ENCODE results near the gene ZBTB7A.

The ZBTB7A gene

GRCh38 chr19:4083677-4084546, 17.2 kb upstream of the ZBTB7A start:
- Histone ChIP-seq H3K4me3 (ENCODE audit: low read length in 2 of 2) (peak overlapping the region; percentile 26 to 37), H3K36me3 (ENCODE audit: control insufficient read depth in 2 of 2, insufficient read depth in 2 of 2, low read length in 2 of 2) (no peaks in the 10 kb centered on the region), H3K9me3 (ENCODE audit: control insufficient read depth in 2 of 2, low read length in 2 of 2) (no peaks in the 10 kb centered on the region), H3K27ac (ENCODE audit: low read depth in 2 of 2, low read length in 2 of 2) (peak overlapping the region; percentile 77 to 78), H3K27me3 (ENCODE audit: control insufficient read depth in 2 of 2, insufficient read depth in 2 of 2, low read length in 2 of 2) (no peaks in the 10 kb centered on the region), H3K9ac (ENCODE audit: low read depth in 1 of 2, low read length in 2 of 2) (peak overlapping the region; percentile 68 to 74), H3K4me1 (ENCODE audit: control insufficient read depth in 2 of 2, insufficient read depth in 2 of 2, low read length in 2 of 2) (peaks cover 23 to 32% of the 10 kb centered on the region in 2 donors)

GRCh38 chr19:4082172-4082571, 15.5 kb upstream of the ZBTB7A start:
- Histone ChIP-seq H3K36me3 (ENCODE audit: control insufficient read depth in 2 of 2, insufficient read depth in 2 of 2, low read length in 2 of 2) (no peaks in the 10 kb centered on the region), H3K4me1 (ENCODE audit: control insufficient read depth in 2 of 2, insufficient read depth in 2 of 2, low read length in 2 of 2) (peaks cover 25 to 43% of the 10 kb centered on the region in 2 donors), H3K9ac (ENCODE audit: low read depth in 1 of 2, low read length in 2 of 2) (no peak overlapping the region), H3K9me3 (ENCODE audit: control insufficient read depth in 2 of 2, low read length in 2 of 2) (no peaks in the 10 kb centered on the region), H3K27ac (ENCODE audit: low read depth in 2 of 2, low read length in 2 of 2) (peak overlapping the region in 1 of 2 donors; percentile 52), H3K4me3 (ENCODE audit: low read length in 2 of 2) (no peak overlapping the region), H3K27me3 (ENCODE audit: control insufficient read depth in 2 of 2, insufficient read depth in 2 of 2, low read length in 2 of 2) (no peaks in the 10 kb centered on the region)

GRCh38 chr19:4081441-4082129, 14.9 kb upstream of the ZBTB7A start:
- Histone ChIP-seq H3K27me3 (ENCODE audit: control insufficient read depth in 2 of 2, insufficient read depth in 2 of 2, low read length in 2 of 2) (no peaks in the 10 kb centered on the region), H3K4me1 (ENCODE audit: control insufficient read depth in 2 of 2, insufficient read depth in 2 of 2, low read length in 2 of 2) (peaks cover 25 to 39% of the 10 kb centered on the region in 2 donors), H3K36me3 (ENCODE audit: control insufficient read depth in 2 of 2, insufficient read depth in 2 of 2, low read length in 2 of 2) (no peaks in the 10 kb centered on the region), H3K9ac (ENCODE audit: low read depth in 1 of 2, low read length in 2 of 2) (no peak overlapping the region), H3K9me3 (ENCODE audit: control insufficient read depth in 2 of 2, low read length in 2 of 2) (no peaks in the 10 kb centered on the region), H3K4me3 (ENCODE audit: low read length in 2 of 2) (no peak overlapping the region), H3K27ac (ENCODE audit: low read depth in 2 of 2, low read length in 2 of 2) (peak overlapping the region in 1 of 2 donors; percentile 52)

- H3K9me3 ChIP-seq (ENCODE audit: control insufficient read depth in 2 of 2, low read length in 2 of 2), result no peaks in the 10 kb centered on the region
- no peaks in the 10 kb centered on the region for H3K36me3 ChIP-seq (ENCODE audit: control insufficient read depth in 2 of 2, insufficient read depth in 2 of 2, low read length in 2 of 2)
- H3K4me3 ChIP-seq (ENCODE audit: low read length in 2 of 2), result no peak overlapping the region
- no peak overlapping the region for H3K9ac ChIP-seq (ENCODE audit: low read depth in 1 of 2, low read length in 2 of 2)
- H3K27ac ChIP-seq (ENCODE audit: low read depth in 2 of 2, low read length in 2 of 2), result no peak overlapping the region
- H3K4me1 ChIP-seq (ENCODE audit: control insufficient read depth in 2 of 2, insufficient read depth in 2 of 2, low read length in 2 of 2), result peaks cover 20 to 34% of the 10 kb centered on the region in 2 donors
- H3K27me3 ChIP-seq (ENCODE audit: control insufficient read depth in 2 of 2, insufficient read depth in 2 of 2, low read length in 2 of 2), result no peaks in the 10 kb centered on the region
These were observed 13.8 kb upstream of the ZBTB7A start for GRCh38 chr19:4080473-4080872.

- Histone ChIP-seq H3K4me3 (ENCODE audit: low read length in 2 of 2) (peak overlapping the region; percentile 72 to 73), H3K4me1 (ENCODE audit: control insufficient read depth in 2 of 2, insufficient read depth in 2 of 2, low read length in 2 of 2) (peaks cover 9 to 21% of the 10 kb centered on the region in 2 donors), H3K27ac (ENCODE audit: low read depth in 2 of 2, low read length in 2 of 2) (peak overlapping the region; percentile 91 to 95), H3K27me3 (ENCODE audit: control insufficient read depth in 2 of 2, insufficient read depth in 2 of 2, low read length in 2 of 2) (no peaks in the 10 kb centered on the region), H3K9me3 (ENCODE audit: control insufficient read depth in 2 of 2, low read length in 2 of 2) (no peaks in the 10 kb centered on the region), H3K36me3 (ENCODE audit: control insufficient read depth in 2 of 2, insufficient read depth in 2 of 2, low read length in 2 of 2) (no peaks in the 10 kb centered on the region), H3K9ac (ENCODE audit: low read depth in 1 of 2, low read length in 2 of 2) (peak overlapping the region; percentile 63 to 68)
These were observed 11.3 kb upstream of the ZBTB7A start for GRCh38 chr19:4077800-4078684.

- no peaks in the 10 kb centered on the region for H3K9me3 ChIP-seq (ENCODE audit: control insufficient read depth in 2 of 2, low read length in 2 of 2)
- H3K4me1 ChIP-seq (ENCODE audit: control insufficient read depth in 2 of 2, insufficient read depth in 2 of 2, low read length in 2 of 2), result peaks cover 9 to 21% of the 10 kb centered on the region in 2 donors
- H3K4me3 ChIP-seq (ENCODE audit: low read length in 2 of 2), result no peak overlapping the region
- H3K27ac ChIP-seq (ENCODE audit: low read depth in 2 of 2, low read length in 2 of 2), result peak overlapping the region; percentile 91 to 95
- no peaks in the 10 kb centered on the region for H3K36me3 ChIP-seq (ENCODE audit: control insufficient read depth in 2 of 2, insufficient read depth in 2 of 2, low read length in 2 of 2)
- H3K27me3 ChIP-seq (ENCODE audit: control insufficient read depth in 2 of 2, insufficient read depth in 2 of 2, low read length in 2 of 2), result no peaks in the 10 kb centered on the region
- no peak overlapping the region for H3K9ac ChIP-seq (ENCODE audit: low read depth in 1 of 2, low read length in 2 of 2)
These were observed 10.3 kb upstream of the ZBTB7A start for GRCh38 chr19:4077007-4077374.

GRCh38 chr19:4075373-4075772, 8.7 kb upstream of the ZBTB7A start:
- H3K4me3 ChIP-seq (ENCODE audit: low read length in 2 of 2), result no peak overlapping the region
- H3K4me1 ChIP-seq (ENCODE audit: control insufficient read depth in 2 of 2, insufficient read depth in 2 of 2, low read length in 2 of 2), result peaks cover 9 to 19% of the 10 kb centered on the region in 2 donors
- no peaks in the 10 kb centered on the region for H3K9me3 ChIP-seq (ENCODE audit: control insufficient read depth in 2 of 2, low read length in 2 of 2)
- no peak overlapping the region for H3K9ac ChIP-seq (ENCODE audit: low read depth in 1 of 2, low read length in 2 of 2)
- H3K27me3 ChIP-seq (ENCODE audit: control insufficient read depth in 2 of 2, insufficient read depth in 2 of 2, low read length in 2 of 2), result no peaks in the 10 kb centered on the region
- no peaks in the 10 kb centered on the region for H3K36me3 ChIP-seq (ENCODE audit: control insufficient read depth in 2 of 2, insufficient read depth in 2 of 2, low read length in 2 of 2)
- no peak overlapping the region for H3K27ac ChIP-seq (ENCODE audit: low read depth in 2 of 2, low read length in 2 of 2)

GRCh38 chr19:4071610-4072009, 4.9 kb upstream of the ZBTB7A start:
- H3K9ac ChIP-seq (ENCODE audit: low read depth in 1 of 2, low read length in 2 of 2), result no peak overlapping the region

GRCh38 chr19:4069331-4069959, 2.7 kb upstream of the ZBTB7A start:
- H3K4me3 ChIP-seq (ENCODE audit: low read length in 2 of 2), result no peak overlapping the region
- H3K36me3 ChIP-seq (ENCODE audit: control insufficient read depth in 2 of 2, insufficient read depth in 2 of 2, low read length in 2 of 2), result no peaks in the 10 kb centered on the region
- no peak overlapping the region for H3K27ac ChIP-seq (ENCODE audit: low read depth in 2 of 2, low read length in 2 of 2)
- no peak overlapping the region for H3K9ac ChIP-seq (ENCODE audit: low read depth in 1 of 2, low read length in 2 of 2)
- peaks cover 9 to 11% of the 10 kb centered on the region in 2 donors for H3K4me1 ChIP-seq (ENCODE audit: control insufficient read depth in 2 of 2, insufficient read depth in 2 of 2, low read length in 2 of 2)
- no peaks in the 10 kb centered on the region for H3K9me3 ChIP-seq (ENCODE audit: control insufficient read depth in 2 of 2, low read length in 2 of 2)
- H3K27me3 ChIP-seq (ENCODE audit: control insufficient read depth in 2 of 2, insufficient read depth in 2 of 2, low read length in 2 of 2), result no peaks in the 10 kb centered on the region

More at GRCh38 chr19:4071610-4072009, 4.9 kb upstream of the ZBTB7A start:
- Histone ChIP-seq H3K4me3 (ENCODE audit: low read length in 2 of 2) (no peak overlapping the region), H3K4me1 (ENCODE audit: control insufficient read depth in 2 of 2, insufficient read depth in 2 of 2, low read length in 2 of 2) (peaks cover 8 to 11% of the 10 kb centered on the region in 2 donors), H3K36me3 (ENCODE audit: control insufficient read depth in 2 of 2, insufficient read depth in 2 of 2, low read length in 2 of 2) (no peaks in the 10 kb centered on the region), H3K9me3 (ENCODE audit: control insufficient read depth in 2 of 2, low read length in 2 of 2) (no peaks in the 10 kb centered on the region), H3K27ac (ENCODE audit: low read depth in 2 of 2, low read length in 2 of 2) (no peak overlapping the region), H3K27me3 (ENCODE audit: control insufficient read depth in 2 of 2, insufficient read depth in 2 of 2, low read length in 2 of 2) (no peaks in the 10 kb centered on the region)

Measured in mucosa of rectum (tissue), 2 donors.